Lower leg skin (tissue), 3 donors: ENCODE data around the gene DEFB108B.
"Not testable (repeated sequence)": the region's sequence is repeated elsewhere in the genome, so short reads cannot be mapped to it uniquely, and the experiment has no call there.

Experiments used
- CTCF ChIP-seq, 3 donors: fragments of 450-650 bp; IDR thresholded peaks; one replicate each; pipeline ENCODE4 v1.5.1; 2016; ENCODE audit warnings: antibody characterized with exemption in 3 of 3, mild to moderate bottlenecking in 3 of 3, moderate library complexity in 2 of 3
- POLR2A ChIP-seq, 2 donors: fragments of 450-650 bp; IDR thresholded peaks; one replicate each; pipeline ENCODE4 v1.6.1; 2016 to 2017; ENCODE audit warnings: antibody characterized with exemption in 2 of 2, mild to moderate bottlenecking in 1 of 2, moderate library complexity in 1 of 2

- TF ChIP-seq CTCF, POLR2A (IDR thresholded peaks at IDR 0.05): not testable (repeated sequence)
These were observed 20.9 kb downstream of the DEFB108B start for GRCh38 chr11:71853895-71854294.
